GM19023 (cell line): ENCODE measurements around the gene GALNT17.

Source experiments
- ATAC-seq: cut with Tn5 transposase; IDR thresholded peaks from one replicate; pipeline ENCODE4 v1.9.1; 2021; ENCODE audit warnings: mild to moderate bottlenecking, moderate library complexity; ENCODE audit not compliant: unreplicated experiment

GALNT17 gene

DNA sequence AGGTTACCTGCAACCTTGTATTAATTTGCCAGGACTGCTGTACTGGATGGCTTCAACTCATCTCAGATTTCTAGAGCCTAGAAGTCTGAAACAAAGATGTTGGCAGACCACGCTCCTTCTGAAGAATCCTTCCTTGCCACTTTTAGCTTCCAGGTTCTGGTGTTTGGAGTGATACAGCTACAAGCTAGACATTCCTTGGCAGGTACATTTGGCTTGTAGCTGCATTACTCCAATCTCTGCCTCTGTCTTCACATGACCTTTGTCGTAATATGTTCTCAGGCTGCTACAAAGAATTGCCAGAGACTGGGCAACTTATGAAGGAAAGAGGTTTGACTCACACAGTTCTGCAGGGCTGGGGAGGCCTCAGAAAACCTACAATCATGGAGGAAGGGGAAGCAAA lies 146.3 kb downstream of the GALNT17 start:
- no peak for ATAC-seq

DNA sequence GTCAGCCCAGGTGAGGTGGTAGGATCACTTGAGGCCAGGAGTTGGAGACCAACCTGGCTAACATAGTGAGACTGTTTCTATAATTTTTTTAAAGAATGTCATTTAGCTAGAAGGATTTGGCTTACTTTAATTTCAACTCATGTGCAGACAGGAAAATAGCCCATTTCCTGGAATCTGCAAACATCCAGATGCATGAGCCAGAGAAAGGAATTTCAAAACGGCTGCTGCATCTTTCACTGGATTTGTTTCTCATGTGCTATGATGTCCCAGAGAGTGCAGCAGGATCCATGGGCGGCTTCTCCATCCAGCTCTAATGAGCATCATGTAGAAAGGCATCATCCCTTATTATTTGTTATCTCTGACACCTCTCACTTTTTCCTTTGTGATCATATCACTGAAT lies 149.3 kb downstream of the GALNT17 start:
- ATAC-seq, result no peak

DNA sequence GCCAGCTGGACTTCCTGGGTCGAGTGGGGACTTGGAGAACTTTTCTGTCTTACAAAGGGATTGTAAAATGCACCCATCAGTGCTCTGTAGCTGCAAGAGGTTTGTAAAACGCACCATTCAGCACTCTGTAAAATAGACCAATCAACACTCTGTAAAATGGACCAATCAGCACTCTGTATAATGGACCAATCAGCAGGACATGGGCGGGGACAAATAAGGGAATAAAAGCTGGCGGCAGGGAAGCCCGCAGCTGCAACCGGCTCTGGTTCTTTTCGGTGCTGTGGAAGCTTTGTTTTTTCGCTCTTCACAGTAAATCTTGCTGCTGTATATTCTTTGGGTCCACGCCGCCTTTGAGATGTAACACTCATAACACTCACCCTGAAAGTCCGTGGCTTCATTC lies 151.9 kb downstream of the GALNT17 start:
- ATAC-seq, result no peak

DNA sequence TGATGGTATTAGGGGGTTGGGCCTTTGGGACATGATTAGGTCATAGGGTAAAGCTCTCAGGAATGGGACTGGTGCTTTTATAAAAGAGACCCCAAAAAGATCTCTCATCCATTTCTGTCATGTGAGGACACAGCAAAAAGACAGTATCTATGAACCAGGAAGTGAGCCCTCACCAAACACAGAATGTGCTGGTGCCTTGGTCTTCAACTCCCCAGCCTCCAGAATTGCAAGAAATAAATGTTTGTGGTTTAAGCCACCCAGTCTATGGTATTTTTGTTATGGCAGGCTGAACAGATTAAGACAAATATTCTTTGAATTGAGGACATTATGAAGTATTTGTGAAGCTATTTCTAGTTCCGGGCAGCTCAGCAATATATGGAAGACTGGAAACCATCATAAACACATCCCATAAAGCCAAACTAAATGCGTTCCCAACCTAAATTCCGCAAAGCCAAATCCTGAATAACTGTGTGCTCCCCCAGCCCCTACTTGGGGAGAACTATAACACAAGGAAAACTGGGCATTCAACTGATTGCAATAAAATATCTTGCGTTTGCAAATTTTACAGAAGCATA lies 153.7 kb downstream of the GALNT17 start:
- ATAC-seq, result no peak

DNA sequence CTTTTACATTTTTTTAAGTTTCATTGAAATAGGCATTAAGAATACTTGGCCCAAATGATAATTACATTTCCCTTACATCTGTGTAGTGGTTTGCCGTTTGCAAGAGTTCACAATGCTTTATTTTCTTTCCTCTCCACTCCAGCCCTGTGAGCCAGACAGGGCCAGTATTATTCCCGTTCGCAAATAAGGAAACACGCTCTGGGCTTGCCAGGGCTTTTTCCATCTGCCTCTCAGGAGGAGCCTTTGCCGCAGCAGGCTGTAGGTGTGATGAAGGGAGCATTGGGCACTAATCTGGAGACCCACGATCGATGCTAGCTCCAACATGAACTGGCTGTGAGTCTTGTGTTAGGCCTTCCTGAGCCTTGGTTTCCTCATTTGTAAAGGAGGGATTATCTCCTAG lies 154.4 kb downstream of the GALNT17 start:
- ATAC-seq, result no peak

DNA sequence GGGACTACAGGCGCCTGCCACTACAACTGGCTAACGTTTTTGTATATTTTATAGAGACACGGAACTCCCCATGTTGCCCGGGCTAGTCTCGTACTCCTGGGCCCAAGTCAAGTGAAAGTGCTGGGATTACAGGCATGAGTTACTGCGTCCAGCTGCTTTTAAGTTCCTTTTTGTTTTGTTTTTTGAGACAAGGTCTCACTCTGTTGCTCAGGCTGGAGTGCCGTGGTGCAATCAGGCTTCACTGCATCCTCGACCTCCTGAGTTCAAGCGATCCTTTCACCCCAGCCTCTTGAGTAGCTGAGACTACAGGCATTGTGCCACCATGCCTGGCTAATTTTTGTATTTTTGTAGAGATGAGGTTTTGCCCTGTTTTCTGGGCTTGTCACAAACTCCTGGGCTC lies 155.0 kb downstream of the GALNT17 start:
- ATAC-seq, result no peak

DNA sequence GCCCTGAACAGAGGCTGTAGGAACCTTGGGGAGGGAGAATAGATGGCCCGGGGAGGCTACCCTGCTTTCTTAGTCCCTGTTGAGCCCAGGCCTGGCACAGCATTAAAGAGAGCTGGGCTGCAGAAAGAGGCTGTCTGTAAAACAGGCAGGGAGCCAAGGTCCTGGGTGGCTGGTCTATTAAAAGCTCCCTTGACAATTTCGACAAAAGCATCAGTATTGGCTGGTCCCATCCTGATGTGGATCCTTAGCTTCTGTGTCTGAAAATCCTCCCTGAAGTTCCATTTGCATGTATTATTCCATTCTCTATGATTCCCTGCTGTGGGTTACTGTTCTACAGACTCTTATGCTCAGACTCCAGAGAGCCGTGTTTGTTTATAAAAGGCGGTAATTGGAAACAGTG lies 158.5 kb downstream of the GALNT17 start:
- no peak for ATAC-seq

DNA sequence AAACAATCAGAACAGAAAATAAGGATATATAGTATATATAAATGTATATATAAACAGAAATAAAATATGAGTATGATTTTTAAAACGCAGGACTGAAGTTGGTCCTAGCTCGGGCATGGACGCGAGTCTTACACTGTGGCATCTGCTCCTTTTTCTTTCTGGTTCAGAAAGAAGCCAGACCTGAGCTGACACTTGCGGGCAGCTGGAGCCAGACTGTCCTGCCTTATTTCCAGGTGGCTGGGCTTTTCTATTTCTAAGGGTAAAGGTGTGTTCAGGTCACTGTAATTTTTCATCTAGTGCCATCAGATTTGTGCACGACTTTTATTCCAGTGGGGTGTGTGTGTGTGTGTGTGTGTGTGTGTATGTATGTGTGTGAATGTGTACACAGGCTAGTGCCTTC lies 166.4 kb downstream of the GALNT17 start:
- no peak for ATAC-seq

DNA sequence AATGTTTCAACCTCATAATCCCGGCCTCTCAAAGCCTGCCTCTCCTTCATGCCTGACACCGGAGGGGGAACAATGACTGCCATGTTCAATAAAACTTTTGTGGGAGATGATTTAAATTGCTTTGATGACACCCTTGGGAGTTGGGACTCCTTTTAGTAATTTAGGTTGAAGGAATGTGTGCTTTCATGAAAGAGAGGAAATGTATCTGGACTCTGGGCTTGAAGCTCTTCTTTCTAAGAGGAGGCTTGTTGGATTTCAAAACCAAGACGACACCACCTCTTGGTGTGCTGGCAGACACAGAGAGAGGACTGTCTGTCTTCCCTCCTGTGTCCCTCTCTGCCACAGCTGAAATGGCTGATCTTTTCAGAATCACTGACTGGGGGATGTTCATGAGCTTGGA lies 168.1 kb downstream of the GALNT17 start:
- no peak for ATAC-seq

DNA sequence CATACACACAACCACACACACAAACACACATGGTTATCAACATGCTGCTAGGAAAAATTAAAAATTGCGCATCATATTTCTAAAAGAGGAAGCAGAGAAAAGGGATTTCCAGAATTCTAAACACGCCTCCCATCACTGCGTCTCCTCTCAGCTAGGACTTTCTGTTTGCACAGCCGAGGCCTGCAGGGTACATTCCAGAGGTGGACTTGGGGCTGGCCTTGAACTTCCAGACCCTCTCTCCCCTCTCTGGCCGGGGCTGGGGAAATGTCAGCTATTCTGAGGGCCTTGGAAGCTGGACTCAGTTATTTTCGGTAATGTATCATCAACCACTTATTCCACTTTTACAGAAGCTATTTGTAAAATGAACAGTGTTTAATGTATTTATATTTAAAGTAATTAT lies 168.7 kb downstream of the GALNT17 start:
- no peak for ATAC-seq

DNA sequence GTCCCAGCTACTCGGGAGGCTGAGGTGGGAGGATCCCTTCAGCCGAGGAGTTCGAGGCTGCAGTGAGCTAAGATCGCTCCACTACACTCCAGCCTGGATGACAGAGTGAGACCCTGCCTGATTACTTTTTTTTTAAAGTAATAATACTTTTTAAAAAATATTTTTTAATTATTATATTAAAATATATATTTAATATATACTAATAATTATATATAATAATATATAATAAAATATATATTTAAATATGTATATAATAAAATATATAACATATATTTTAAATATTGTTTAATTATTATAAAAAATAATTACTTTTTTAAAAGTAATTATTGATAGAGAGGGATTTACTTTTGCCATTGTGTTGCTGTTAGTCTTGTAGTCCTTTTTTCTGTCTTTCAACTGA lies 169.2 kb downstream of the GALNT17 start:
- no peak for ATAC-seq

DNA sequence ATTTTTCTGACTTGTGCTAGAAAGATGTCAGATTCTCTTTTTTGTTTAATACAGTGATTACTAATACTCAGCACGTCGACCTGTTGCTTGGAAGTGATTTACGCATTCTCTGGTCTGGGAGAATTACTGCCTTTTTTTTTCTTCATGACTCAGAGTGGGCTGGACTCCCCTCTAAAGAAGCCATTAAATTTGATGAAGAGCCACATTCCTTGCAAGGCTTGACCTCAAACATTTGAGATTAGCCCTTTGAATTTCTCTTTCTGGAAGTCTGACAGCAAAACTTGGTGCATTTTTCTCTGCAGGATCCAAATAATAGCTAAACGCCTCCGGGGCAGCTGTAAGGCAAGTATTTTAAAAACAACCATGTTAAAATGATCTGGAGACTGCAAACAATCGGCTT lies 171.6 kb downstream of the GALNT17 start:
- no peak for ATAC-seq

DNA sequence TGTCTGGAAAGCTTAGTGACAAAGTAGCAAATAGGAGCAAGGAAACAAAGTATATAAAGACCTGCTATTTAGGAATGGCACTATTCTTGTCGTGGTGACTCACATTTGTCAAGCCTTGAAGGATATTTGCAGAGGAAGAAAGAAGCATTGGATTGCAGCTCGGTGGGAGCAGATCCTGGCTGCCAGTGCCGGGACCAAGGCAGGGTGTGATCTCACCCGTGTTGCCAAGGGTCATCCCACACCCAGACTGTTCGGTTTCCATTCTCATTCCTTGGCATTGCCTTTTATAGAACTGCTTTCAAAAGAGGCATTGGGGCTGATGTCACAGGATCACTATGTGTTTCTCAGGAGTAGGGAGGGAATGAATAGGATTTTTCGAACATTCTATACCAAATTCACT lies 176.2 kb downstream of the GALNT17 start:
- ATAC-seq, result no peak

DNA sequence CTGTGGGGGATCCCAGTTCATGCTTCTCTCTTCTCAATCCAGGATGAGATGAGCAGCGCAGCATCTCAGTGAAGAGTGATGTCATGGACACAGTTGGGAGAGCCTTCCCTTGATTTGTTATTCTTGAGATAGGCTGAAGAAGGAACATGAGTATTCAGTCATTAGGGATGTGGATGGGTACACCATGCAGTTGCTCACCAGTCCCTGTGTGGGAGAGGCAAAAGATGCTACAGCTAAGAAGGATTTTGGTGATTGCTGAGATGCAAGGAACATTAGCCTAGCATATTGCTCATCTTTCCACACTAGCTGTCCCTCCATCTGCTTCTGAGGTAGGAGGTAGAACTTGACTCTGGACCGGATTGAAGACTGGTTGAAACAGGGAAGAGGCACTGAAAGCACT lies 179.6 kb downstream of the GALNT17 start:
- ATAC-seq, result no peak

DNA sequence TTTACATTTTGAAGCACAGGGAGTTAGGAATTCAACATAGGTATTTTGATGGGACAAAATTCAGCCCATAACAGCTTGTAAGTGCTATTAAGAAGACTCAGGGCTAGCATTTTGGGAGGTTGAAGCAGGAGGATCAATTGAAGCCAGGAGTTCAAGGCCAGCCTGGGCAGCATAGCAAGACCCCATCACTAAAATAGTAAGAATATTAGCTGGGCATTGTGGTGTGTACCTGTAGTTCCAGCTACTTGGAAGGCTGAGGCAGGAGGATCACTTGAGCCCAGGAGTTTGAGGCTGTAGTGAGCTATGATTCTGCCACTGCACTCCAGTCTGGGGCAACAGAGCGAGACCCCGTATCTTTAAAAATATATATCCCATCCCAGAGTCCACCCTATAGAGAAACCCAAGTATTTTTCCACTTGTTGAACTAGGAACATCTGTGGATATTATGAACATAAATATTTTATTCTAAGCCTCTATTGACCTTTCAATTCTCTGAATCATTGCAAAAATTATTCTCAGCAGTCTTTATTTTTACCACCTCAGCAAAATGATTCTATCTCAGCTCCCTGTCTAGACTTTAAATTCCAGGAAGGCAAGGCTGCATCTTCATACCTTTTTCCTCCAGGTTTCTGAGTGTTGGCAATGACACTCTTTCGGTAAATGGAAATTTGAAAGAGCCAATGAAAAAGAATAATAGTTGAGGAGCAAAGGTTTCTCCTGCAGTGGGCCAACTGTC lies 181.0 kb downstream of the GALNT17 start:
- no peak for ATAC-seq

DNA sequence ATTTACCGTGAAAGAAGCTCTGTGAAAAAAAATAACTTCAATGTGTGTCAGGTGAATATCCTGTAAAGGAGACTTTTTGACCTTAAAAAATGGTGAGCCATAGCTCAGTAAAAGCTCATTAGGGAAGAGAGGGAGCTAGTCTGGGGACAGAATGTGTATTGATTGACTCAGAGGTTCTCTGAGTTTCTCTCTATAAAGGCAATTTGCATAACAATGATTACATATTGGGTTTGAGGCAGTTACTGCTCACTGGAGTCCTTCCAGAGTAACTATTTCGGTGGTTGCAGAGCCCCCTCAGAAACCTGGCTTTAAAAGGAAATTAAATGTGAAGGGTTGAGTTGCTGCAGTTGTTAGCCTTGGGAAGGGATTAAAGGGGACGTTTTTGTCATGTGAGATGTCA lies 181.6 kb downstream of the GALNT17 start:
- no peak for ATAC-seq

DNA sequence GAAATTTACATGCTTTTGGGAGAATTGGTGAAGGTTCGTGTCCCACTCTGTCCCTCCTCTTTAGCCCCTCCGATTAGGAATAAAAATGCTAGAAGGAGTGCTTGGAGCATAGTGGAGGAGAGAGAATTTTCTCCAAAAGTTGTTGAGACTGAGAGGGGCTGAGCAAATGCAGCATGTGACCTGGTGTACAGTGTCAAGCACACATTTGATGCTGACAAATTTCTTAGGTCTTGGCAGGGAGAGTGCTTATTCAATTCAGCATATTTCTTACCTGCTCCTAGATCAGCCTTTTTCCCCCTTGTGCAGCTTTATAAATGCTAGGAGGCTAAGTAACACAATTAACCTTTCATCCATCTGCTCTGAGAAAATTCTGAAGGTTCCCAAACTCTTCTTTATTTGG lies 189.0 kb downstream of the GALNT17 start:
- no peak for ATAC-seq

DNA sequence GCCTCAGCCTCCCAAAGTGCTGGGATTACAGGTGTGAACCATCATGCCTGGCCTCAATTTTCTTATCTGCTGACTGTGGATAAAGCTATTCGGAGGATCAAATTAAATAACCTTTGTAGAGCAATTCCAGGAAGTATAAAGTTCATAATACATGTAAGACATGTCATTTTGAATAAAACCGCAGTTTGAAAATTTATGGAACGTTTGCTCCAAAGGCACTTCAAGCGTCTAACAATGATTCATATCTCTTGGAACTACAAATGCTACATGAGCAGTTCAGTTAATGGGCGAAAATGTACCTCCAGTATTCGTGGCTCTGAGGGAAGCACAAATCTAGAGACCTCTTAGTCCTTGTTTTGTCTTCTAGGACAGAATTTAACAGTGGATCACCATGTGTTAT lies 190.3 kb downstream of the GALNT17 start:
- no peak for ATAC-seq

DNA sequence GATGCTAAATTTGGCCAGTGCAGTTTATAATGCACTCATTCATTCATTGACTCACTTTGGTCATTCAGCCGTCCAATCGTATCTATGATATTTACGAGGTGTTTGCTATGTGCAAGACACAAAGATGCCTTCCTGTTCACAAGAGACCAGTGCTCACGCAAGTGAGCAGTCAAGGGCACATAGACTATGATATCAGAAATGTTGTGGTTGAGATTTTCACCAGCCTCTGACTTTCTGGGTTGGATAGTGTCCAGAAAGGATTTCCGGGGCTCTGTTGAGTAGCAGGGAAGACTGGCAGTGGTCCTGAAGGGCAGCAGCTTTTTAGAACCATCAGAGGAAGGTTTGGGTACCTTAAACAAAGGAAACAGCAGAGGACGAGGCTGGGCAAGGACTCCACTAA lies 191.8 kb downstream of the GALNT17 start:
- ATAC-seq, result no peak

DNA sequence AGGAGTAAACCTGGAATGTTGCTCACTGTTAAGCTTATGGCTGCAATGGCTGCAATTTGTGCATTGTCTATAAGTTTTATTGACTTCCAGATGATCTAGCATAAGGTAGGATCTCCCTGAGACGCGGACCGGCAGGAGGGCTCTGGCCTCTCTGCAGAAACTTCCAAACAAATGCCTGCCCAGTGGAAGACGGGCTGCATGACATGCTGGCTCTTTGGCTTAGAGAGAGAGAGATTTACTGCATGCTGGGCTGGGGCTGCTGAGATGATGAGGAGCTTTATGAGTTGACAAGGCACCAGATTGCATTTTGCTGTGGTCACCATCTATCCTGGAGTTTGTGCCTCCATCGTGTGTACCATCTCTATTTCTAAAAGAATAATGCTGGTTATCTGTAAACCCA lies 193.2 kb downstream of the GALNT17 start:
- no peak for ATAC-seq

DNA sequence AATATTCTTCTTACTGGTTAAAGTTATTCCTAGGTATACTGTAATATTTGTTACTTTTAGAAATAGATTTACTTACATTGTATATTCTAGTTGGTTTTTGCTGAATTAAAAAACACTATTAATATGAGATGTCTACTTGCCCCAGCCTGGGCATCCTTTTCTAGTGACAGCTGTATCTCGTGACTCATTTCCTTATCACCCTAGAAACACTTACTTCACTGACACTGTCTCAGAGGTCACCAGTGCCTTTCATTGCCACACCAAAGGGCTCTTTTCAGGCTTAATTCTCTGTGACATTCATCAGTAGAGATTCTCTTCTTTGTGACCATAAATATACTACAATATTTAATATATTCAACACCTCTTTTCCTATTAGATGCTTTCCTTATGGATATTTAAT lies 194.7 kb downstream of the GALNT17 start:
- ATAC-seq, result no peak

DNA sequence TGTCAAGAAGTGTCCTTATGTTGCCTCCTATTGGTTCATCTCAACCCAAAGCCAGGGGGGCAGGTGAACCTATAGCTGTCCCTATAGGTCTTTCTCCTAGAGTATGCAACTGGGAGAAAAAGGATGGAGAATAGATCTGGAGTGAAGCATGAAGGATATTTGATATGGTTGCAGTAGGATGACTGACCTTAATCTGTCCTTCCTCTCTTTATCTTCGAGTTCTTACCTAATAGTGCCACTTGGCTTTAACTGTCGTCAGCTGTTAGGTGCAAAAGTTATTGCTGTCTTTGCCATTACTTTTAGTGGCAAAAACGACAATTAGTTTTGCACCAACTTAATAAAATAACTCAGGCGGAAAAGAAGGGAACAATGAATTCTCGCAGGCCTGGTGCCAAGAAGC lies 196.0 kb downstream of the GALNT17 start:
- no peak for ATAC-seq

DNA sequence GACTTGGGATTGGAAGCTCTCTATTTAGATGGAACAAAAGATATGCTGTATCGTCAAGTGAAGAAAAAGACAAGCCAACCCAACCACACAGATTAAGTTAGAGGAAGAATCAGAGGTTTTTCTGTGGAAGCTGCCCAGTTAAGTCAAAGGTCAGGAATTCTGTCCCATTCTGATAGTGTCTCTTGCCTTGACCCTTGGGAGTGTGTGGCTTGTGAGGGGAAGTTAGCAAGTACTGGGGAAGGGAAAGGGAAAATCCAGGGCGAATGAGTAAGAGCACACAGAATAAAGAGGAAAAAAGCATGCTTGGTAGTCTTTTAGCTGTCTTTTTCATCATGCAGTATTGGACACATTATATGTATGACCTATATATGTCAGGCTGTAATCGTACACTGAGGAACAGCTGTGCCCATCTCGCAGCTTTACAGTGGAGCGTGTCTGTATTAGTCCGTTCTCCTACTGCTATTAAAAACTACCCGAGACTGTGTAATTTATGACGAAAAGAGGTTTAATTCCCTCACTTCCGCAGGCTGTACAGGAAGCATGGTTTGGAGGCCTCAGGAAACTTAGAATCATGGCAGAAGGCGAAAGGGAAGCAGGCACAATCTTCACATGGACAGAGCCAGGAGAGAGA lies 197.2 kb downstream of the GALNT17 start:
- no peak for ATAC-seq
